ENCODE measurements around the gene ASB16. TPM values are rescaled to one million over a fixed set of nuclear protein-coding genes. Genes with fewer than 3 reads are reported as not detected.
"Not testable (repeated sequence)": the region's sequence is repeated elsewhere in the genome, so short reads cannot be mapped to it uniquely, and the experiment has no call there.

ASB16 gene
- total RNA-seq, 1 donor from 2014 or later, result not detected

DNA sequence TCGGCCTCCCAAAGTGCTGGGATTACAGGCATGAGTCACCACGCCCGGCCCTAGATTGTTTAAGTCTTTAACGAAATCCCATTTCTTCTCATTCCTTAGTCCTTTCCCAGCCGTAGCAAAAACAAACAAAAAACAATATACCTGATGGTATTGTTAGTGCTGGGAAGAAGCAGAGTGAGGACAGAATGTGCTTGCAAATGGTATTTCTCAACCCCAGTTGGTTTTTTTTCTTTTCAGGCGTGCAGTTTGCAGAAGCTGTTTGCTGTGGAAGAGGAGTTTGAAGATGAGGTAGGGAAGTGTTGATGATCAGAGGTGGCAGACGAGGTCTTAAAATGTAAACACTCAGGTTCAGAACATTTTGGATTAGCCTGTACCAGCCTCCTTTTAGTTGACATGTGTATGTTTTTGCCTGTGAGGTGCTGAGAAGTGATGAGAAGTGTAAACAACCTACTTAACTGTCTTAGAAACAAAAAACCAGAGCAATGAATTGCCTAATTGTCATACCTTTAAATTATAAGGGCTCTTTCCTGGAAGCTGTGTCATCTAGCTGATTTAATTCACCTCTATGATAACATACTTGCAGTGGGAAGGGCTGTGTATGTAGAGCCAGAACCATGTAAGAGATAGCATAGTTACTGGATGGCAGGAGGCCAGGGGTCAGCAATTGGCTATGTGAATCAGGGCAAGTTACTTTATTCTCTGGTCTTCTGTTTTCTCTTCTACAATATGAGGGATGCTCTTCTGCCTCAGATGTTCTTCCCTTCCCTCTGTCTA, 25.4 kb upstream of the ASB16 start:
- Mint-ChIP-seq H3K27ac (ENCODE audit: unreplicated experiment) (no peak overlapping the region), H3K4me3 (ENCODE audit: unreplicated experiment) (no peak overlapping the region), H3K4me1 (ENCODE audit: unreplicated experiment) (peaks cover 7% of the 10 kb centered on the region), H3K9me3 (ENCODE audit: unreplicated experiment) (no peaks in the 10 kb centered on the region), H3K27me3 (ENCODE audit: unreplicated experiment) (no peaks in the 10 kb centered on the region), H3K36me3 (ENCODE audit: low read depth, unreplicated experiment) (peaks cover 9% of the 10 kb centered on the region)
- no peak for TF ChIP-seq CTCF (IDR thresholded peaks at IDR 0.05; ENCODE audit: unreplicated experiment)
- no peak for DNase-seq (ENCODE audit: low spot score)

DNA sequence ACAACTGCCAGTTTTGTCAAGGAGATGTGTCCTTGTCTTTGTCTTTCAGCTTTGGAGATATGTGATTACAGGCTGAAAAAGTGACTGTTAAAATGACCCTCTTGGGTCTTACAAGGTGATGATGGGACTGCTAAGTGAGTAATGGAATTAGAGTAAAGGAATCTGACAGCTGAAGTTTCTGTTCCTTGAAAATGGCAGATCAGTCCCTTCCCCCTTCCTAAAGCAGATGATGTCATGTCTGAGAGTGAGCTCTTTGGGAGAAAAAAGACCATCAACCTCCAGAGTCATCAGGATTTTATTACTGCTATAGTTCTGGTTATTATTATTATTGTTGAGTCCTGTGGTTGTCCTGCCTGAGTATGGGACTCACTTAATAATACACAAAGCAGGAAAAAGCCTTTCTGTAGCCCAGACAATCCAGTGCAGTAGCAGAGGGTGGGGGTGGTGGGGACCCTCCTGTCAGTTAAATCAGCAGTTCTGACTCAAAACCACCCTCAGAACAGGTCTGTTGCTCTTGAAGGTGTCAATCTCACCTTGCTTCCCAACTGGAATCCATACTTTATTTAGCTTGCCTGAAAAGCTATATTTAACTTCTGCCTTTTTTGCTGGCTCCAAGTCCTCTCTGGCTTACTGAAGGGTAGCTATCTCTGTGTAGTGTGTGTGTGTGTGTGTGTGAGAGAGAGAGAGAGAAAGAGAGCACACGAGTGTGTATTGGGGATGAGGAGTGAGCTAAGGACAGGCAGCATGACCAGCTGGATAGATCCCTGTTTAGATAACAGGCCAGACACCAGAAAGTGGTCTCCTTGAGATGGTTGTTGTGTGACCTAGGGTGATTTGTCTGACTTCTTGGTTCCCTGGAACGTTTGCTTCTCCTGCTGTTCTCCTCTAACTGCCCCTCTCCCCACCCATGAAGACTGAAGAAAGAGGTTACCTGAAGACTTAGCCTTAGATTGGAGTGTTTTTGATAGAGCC, 23.8 kb upstream of the ASB16 start:
- Mint-ChIP-seq H3K4me1 (ENCODE audit: unreplicated experiment) (peaks cover 7% of the 10 kb centered on the region), H3K27me3 (ENCODE audit: unreplicated experiment) (no peaks in the 10 kb centered on the region), H3K27ac (ENCODE audit: unreplicated experiment) (peak overlapping the region; percentile 65), H3K9me3 (ENCODE audit: unreplicated experiment) (no peaks in the 10 kb centered on the region), H3K4me3 (ENCODE audit: unreplicated experiment) (no peak overlapping the region), H3K36me3 (ENCODE audit: low read depth, unreplicated experiment) (peaks cover 9% of the 10 kb centered on the region)
- TF ChIP-seq CTCF (IDR thresholded peaks at IDR 0.05; ENCODE audit: unreplicated experiment), result no peak
- DNase-seq (ENCODE audit: low spot score), result no peak

- Mint-ChIP-seq H3K4me1 (ENCODE audit: unreplicated experiment) (peaks cover 5% of the 10 kb centered on the region), H3K27me3 (ENCODE audit: unreplicated experiment) (no peaks in the 10 kb centered on the region), H3K36me3 (ENCODE audit: low read depth, unreplicated experiment) (peaks cover 9% of the 10 kb centered on the region), H3K27ac (ENCODE audit: unreplicated experiment) (no peak overlapping the region), H3K4me3 (ENCODE audit: unreplicated experiment) (no peak overlapping the region), H3K9me3 (ENCODE audit: unreplicated experiment) (no peaks in the 10 kb centered on the region)
- TF ChIP-seq CTCF (IDR thresholded peaks at IDR 0.05; ENCODE audit: unreplicated experiment), result no peak
- no peak for DNase-seq (ENCODE audit: low spot score)
Measured at GRCh38 chr17:44147812-44148211, 22.7 kb upstream of the ASB16 start.

DNA sequence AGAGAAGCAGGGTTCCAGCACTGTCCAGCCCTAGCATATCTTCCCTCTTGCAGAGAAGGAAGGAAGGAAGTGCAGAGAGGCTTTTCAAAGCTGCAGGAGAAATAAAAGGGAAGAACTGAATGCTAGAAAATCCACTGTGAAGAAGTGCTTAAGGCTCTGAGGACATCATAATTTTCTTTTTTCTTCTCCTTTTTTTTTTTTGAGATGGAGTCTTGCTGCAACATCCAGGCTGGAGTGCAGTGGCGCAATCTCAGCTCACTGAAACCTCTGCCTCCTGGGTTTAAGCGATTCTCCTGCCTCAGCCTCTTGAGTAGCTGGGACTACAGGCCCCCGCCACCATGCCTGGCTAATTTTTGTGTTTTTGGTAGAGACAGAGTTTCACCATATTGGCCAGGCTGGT, 21.4 kb upstream of the ASB16 start:
- H3K27me3 Mint-ChIP-seq (ENCODE audit: unreplicated experiment); DNase-seq (ENCODE audit: low spot score): not testable (repeated sequence)

GRCh38 chr17:44149750-44150329, 20.7 kb upstream of the ASB16 start:
- H3K27ac Mint-ChIP-seq (ENCODE audit: unreplicated experiment), result peak overlapping the region; percentile 85
- no peaks in the 10 kb centered on the region for H3K9me3 Mint-ChIP-seq (ENCODE audit: unreplicated experiment)

More for the DNA sequence above, 21.4 kb upstream of the ASB16 start:
- not testable (repeated sequence) for H3K9me3 Mint-ChIP-seq (ENCODE audit: unreplicated experiment); H3K4me3 Mint-ChIP-seq (ENCODE audit: unreplicated experiment); H3K4me1 Mint-ChIP-seq (ENCODE audit: unreplicated experiment); H3K36me3 Mint-ChIP-seq (ENCODE audit: low read depth, unreplicated experiment)
- H3K27ac Mint-ChIP-seq (ENCODE audit: unreplicated experiment), result peak overlapping the region; percentile 85

More at GRCh38 chr17:44149750-44150329, 20.7 kb upstream of the ASB16 start:
- H3K36me3 Mint-ChIP-seq (ENCODE audit: low read depth, unreplicated experiment), result peaks cover 9% of the 10 kb centered on the region
- peaks cover 5% of the 10 kb centered on the region for H3K4me1 Mint-ChIP-seq (ENCODE audit: unreplicated experiment)
- DNase-seq (ENCODE audit: low spot score), result no peak
- TF ChIP-seq CTCF (IDR thresholded peaks at IDR 0.05; ENCODE audit: unreplicated experiment), result no peak
- H3K4me3 Mint-ChIP-seq (ENCODE audit: unreplicated experiment), result peak overlapping the region; percentile 38
- no peaks in the 10 kb centered on the region for H3K27me3 Mint-ChIP-seq (ENCODE audit: unreplicated experiment)
